H9 (cell line): ENCODE data around the gene RAB24. TPM values are rescaled to one million over a fixed set of nuclear protein-coding genes. Genes with fewer than 3 reads are reported as not detected.
A peak's percentile ranks its signal among the peaks of the same experiment; 100 is the strongest.

Experiments
- DNase-seq: peaks from one replicate; pipeline ENCODE4 v3.0.0-alpha.2; 2017
- H2AFZ ChIP-seq: one replicate; pipeline ENCODE4 v1.6.1; 2013; ENCODE audit warnings: mild to moderate bottlenecking, low read length, control low read depth, moderate library complexity
- H2AK5ac ChIP-seq: 2 replicates; pipeline ENCODE4 v1.6.1; 2013; ENCODE audit warnings: low read length, control low read depth, mixed read lengths; ENCODE audit not compliant: insufficient read length
- H2BK120ac ChIP-seq: one replicate; pipeline ENCODE4 v1.6.1; 2013; ENCODE audit warnings: low read depth, mild to moderate bottlenecking, low read length, control low read depth, inconsistent platforms; ENCODE audit not compliant: poor library complexity, severe bottlenecking
- H2BK12ac ChIP-seq: 2 replicates; pipeline ENCODE4 v1.6.1; 2013; ENCODE audit warnings: low read length, control low read depth, mixed read lengths, low read depth; ENCODE audit not compliant: insufficient read length
- H2BK15ac ChIP-seq: 2 replicates; pipeline ENCODE4 v1.6.1; 2013; ENCODE audit warnings: low read depth, low read length, control low read depth
- H2BK20ac ChIP-seq: one replicate; pipeline ENCODE4 v1.6.1; 2013; ENCODE audit warnings: low read depth, mild to moderate bottlenecking, low read length, control low read depth, inconsistent platforms; ENCODE audit not compliant: poor library complexity, severe bottlenecking
- H2BK5ac ChIP-seq: 2 replicates; pipeline ENCODE4 v1.6.1; 2013; ENCODE audit warnings: low read length, control low read depth, mixed read lengths; ENCODE audit not compliant: insufficient read length
- H3K14ac ChIP-seq: 2 replicates; pipeline ENCODE4 v1.6.1; 2013; ENCODE audit warnings: low read length, control low read depth; ENCODE audit not compliant: insufficient read depth
- H3K18ac ChIP-seq: 2 replicates; pipeline ENCODE4 v1.6.1; 2013; ENCODE audit warnings: low read depth, mild to moderate bottlenecking, mixed read lengths, low read length, control low read depth; ENCODE audit not compliant: insufficient read length
- H3K23ac ChIP-seq: 2 replicates; pipeline ENCODE4 v1.6.1; 2013; ENCODE audit warnings: low read length, control low read depth, mixed read lengths, low read depth; ENCODE audit not compliant: insufficient read length
- H3K23me2 ChIP-seq: 2 replicates; pipeline ENCODE4 v1.6.1; 2013; ENCODE audit warnings: low read depth, mild to moderate bottlenecking, mixed read lengths, low read length, control low read depth; ENCODE audit not compliant: insufficient read length, poor library complexity, severe bottlenecking
- H3K27ac ChIP-seq: 2 replicates; pipeline ENCODE4 v1.5.1; 2013; ENCODE audit warnings: low read length, control low read depth, mixed read lengths, low read depth; ENCODE audit not compliant: insufficient read length
- H3K27me3 ChIP-seq: 2 replicates; pipeline ENCODE4 v1.6.1; 2013; ENCODE audit warnings: low read length, control low read depth, inconsistent platforms; ENCODE audit not compliant: insufficient read depth
- H3K4ac ChIP-seq: 2 replicates; pipeline ENCODE4 v1.6.1; 2013; ENCODE audit warnings: low read depth, mild to moderate bottlenecking, control low read depth, inconsistent platforms, low read length, moderate library complexity
- H3K4me1 ChIP-seq: 2 replicates; pipeline ENCODE4 v1.6.1; 2013; ENCODE audit warnings: low read length, control low read depth, inconsistent platforms; ENCODE audit not compliant: insufficient read depth
- H3K4me2 ChIP-seq: 2 replicates; pipeline ENCODE4 v1.6.1; 2013; ENCODE audit warnings: low read length, control low read depth, mixed read lengths; ENCODE audit not compliant: insufficient read length, insufficient read depth
- H3K56ac ChIP-seq: 2 replicates; pipeline ENCODE4 v1.6.1; 2013; ENCODE audit warnings: low read depth, mild to moderate bottlenecking, mixed read lengths, low read length, control low read depth; ENCODE audit not compliant: insufficient read length
- H3K79me1 ChIP-seq: 2 replicates; pipeline ENCODE4 v1.6.1; 2013; ENCODE audit warnings: low read depth, mild to moderate bottlenecking, moderate library complexity, low read length, control low read depth, inconsistent platforms; ENCODE audit not compliant: insufficient read depth, poor library complexity, severe bottlenecking
- H3K79me2 ChIP-seq: 2 replicates; pipeline ENCODE4 v1.6.1; 2013; ENCODE audit warnings: low read length, control low read depth, inconsistent platforms; ENCODE audit not compliant: insufficient read depth
- H3K9ac ChIP-seq: 2 replicates; pipeline ENCODE4 v1.6.1; 2013; ENCODE audit warnings: low read length, control low read depth, mixed read lengths; ENCODE audit not compliant: insufficient read length; ENCODE audit errors: extremely low read depth
- H3K9me3 ChIP-seq: one replicate; pipeline ENCODE4 v1.6.1; 2013; ENCODE audit warnings: low read depth, low read length, inconsistent platforms; ENCODE audit not compliant: control insufficient read depth
- H3T11ph ChIP-seq: one replicate; pipeline ENCODE4 v1.6.1; 2013; ENCODE audit warnings: mild to moderate bottlenecking, low read length, control low read depth, inconsistent platforms
- H4K20me1 ChIP-seq: one replicate; pipeline ENCODE4 v1.6.1; 2013; ENCODE audit not compliant: control insufficient read depth, insufficient read length, insufficient read depth
- H4K5ac ChIP-seq: 2 replicates; pipeline ENCODE4 v1.6.1; 2013; ENCODE audit warnings: low read depth, mild to moderate bottlenecking, mixed read lengths, low read length, control low read depth; ENCODE audit not compliant: insufficient read length
- H4K8ac ChIP-seq: replicated peaks from 2 replicates; pipeline ENCODE4 v1.6.1; 2013; ENCODE audit warnings: low read length, control low read depth, mixed read lengths, low read depth; ENCODE audit not compliant: insufficient read length
- H4K91ac ChIP-seq: 2 replicates; pipeline ENCODE4 v1.6.1; 2013; ENCODE audit warnings: low read depth, mild to moderate bottlenecking, moderate library complexity, mixed read lengths, low read length, control low read depth; ENCODE audit not compliant: insufficient read length
- H3K27ac Mint-ChIP-seq, 3 experiments: 2 replicates in 2 of 3; 3 replicates in 1 of 3; pipeline ENCODE4 v1.8.0; 2020 to 2021; ENCODE audit warnings: mixed read lengths in 3 of 3, mild to moderate bottlenecking in 1 of 3, moderate library complexity in 1 of 3
- H3K27me3 Mint-ChIP-seq: 2 replicates; pipeline ENCODE4 v1.8.0; 2021; ENCODE audit warnings: low read depth, mild to moderate bottlenecking, moderate library complexity, mixed read lengths
- H3K36me3 Mint-ChIP-seq, 3 experiments: 2 replicates in 2 of 3; 3 replicates in 1 of 3; pipeline ENCODE4 v1.8.0; 2020 to 2021; ENCODE audit warnings: low read depth in 3 of 3, mixed read lengths in 3 of 3; ENCODE audit not compliant: insufficient read depth in 1 of 3
- H3K4me1 Mint-ChIP-seq, 2 experiments: 2 replicates each; pipeline ENCODE4 v1.8.0; 2020; ENCODE audit warnings: mixed read lengths in 2 of 2
- H3K4me3 Mint-ChIP-seq, 2 experiments: 2 replicates in 1 of 2; 3 replicates in 1 of 2; pipeline ENCODE4 v1.8.0; 2020 to 2021; ENCODE audit warnings: mild to moderate bottlenecking in 2 of 2, mixed read lengths in 2 of 2, moderate library complexity in 1 of 2
- H3K9me3 Mint-ChIP-seq, 2 experiments: 2 replicates in 1 of 2; 3 replicates in 1 of 2; pipeline ENCODE4 v1.8.0; 2020; ENCODE audit warnings: mild to moderate bottlenecking in 2 of 2, mixed read lengths in 2 of 2, moderate library complexity in 1 of 2
- CTCF ChIP-seq: fragments of 200-600 bp; sonication (generic); conservative IDR thresholded peaks from 3 replicates; pipeline ENCODE4 v1.8.0; 2021; ENCODE audit warnings: antibody characterized with exemption, mild to moderate bottlenecking
- WGBS: extraction: QIAGEN DNeasy Blood & Tissue Kit; methylation state at CpG from one replicate; pipeline ENCODE4 v1.1.7; 2013; ENCODE audit warnings: missing lambda C conversion rate, low lambda C conversion rate, mixed read lengths; ENCODE audit not compliant: insufficient read length; ENCODE audit errors: extremely low coverage; 5-methylcytosine and 5-hydroxymethylcytosine counted together
- total RNA-seq: library from RNA; stranded (reverse); gene quantifications from 2 replicates; pipeline ENCODE4 v1.2.1, GENCODE V29; 2021

RAB24 gene
- total RNA-seq, 1 experiment from 2014 or later: 17.6 TPM

DNA sequence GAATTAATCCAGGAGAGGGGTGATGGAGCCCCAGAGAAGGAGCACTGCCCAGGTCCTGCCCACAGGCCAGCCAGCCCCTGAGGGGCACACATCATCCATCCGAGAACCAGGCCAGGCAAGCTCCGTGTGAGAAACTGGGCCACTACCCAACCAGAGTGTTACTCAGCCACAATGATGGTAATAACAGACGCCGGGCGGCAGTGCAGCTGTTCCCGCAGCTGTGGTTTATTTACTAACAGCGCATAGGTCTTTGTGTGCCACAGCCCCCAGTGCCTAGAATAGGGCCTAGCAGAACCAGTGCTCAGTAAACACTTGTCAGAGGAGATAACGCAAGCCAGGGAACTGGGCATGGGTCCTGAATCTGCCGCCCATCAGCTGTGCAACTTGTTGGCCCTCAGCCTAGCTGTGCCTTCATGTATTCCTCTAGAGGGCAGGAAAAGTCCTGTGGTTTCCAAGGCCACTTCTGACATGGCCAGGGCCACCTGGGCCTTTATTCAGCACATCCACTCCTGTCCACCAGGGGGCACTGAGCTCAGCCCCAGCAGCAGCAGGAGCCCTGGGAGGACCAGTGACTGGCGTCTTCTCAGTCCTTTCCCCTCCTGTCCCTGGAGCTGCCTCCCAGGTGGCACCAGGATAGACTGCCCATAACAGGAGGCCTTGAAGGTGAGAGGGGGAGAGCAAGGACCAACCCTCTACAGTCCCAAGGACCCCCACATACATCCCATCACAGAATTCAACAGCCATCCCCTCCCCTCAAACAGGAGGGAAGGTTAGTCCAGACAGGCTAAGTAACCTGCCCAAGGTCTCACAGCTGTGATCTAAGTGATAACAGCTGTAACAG lies 6.1 kb upstream of the RAB24 start:
- no peaks in the 10 kb centered on the region for H3K4me1 ChIP-seq
- no peaks in the 10 kb centered on the region for H3K9me3 Mint-ChIP-seq
- H3K4me3 Mint-ChIP-seq: peak overlapping the region; percentile 44 to 70; a peak in 4 of 5 replicates
- peaks cover 5% of the 10 kb centered on the region for H4K20me1 ChIP-seq
- no peaks in the 10 kb centered on the region; the same call in 1 of the 2 replicates for H3K27me3 Mint-ChIP-seq
- no peak overlapping the region for H3K18ac ChIP-seq
- no peak overlapping the region for H4K5ac ChIP-seq
- no peak overlapping the region for H3K27ac ChIP-seq
- H4K91ac ChIP-seq: no peak overlapping the region
- 0 out of 7 replicates have a peak overlapping the region, but pooled peaks of 2 of the 3 experiments have one; percentile 53 to 55 for H3K27ac Mint-ChIP-seq
- no peak overlapping the region for H2AFZ ChIP-seq
- H3K4me2 ChIP-seq: no peak overlapping the region
- no peak overlapping the region for H3K4ac ChIP-seq
- no peak overlapping the region for H2BK120ac ChIP-seq
- H2BK20ac ChIP-seq: no peak overlapping the region
- no peak overlapping the region for H3K14ac ChIP-seq
- no CpG with 5 or more reads among the region's 10 CpGs for WGBS
- no peaks in the 10 kb centered on the region for H3K27me3 ChIP-seq
- no peak overlapping the region for H2BK5ac ChIP-seq
- peak; percentile 96 for DNase-seq
- no peak overlapping the region for H2BK12ac ChIP-seq
- peaks cover 2% of the 10 kb centered on the region; the same call in 1 of the 2 replicates for H3K79me2 ChIP-seq
- H3K23ac ChIP-seq: no peak overlapping the region
- peaks cover 14% of the 10 kb centered on the region for H3K23me2 ChIP-seq
- H3K9me3 ChIP-seq: no peaks in the 10 kb centered on the region
- H2AK5ac ChIP-seq: no peak overlapping the region
- TF ChIP-seq CTCF: peak; percentile 98
- H3K9ac ChIP-seq: no peak overlapping the region
- no peak overlapping the region for H2BK15ac ChIP-seq
- peaks cover 22 to 30% (median 26%) of the 10 kb centered on the region in 3 experiments for H3K36me3 Mint-ChIP-seq
- no peak overlapping the region for H3T11ph ChIP-seq
- H3K56ac ChIP-seq: no peak overlapping the region
- H3K79me1 ChIP-seq: no peaks in the 10 kb centered on the region
- H3K4me1 Mint-ChIP-seq: peaks cover 22 to 25% of the 10 kb centered on the region in 2 experiments
- no peak overlapping the region for H4K8ac ChIP-seq
